ENCODE results near the gene ASCC3.

ASCC3 gene

GRCh38 chr6:100730001-100730980 lies 150.8 kb downstream of the ASCC3 start:
- DNase-seq (ENCODE audit: low read depth) = no peak

GRCh38 chr6:100726666-100727065 lies 154.5 kb downstream of the ASCC3 start:
- no peak for DNase-seq (ENCODE audit: low read depth)

GRCh38 chr6:100724696-100725095 lies 156.4 kb downstream of the ASCC3 start:
- DNase-seq (ENCODE audit: low read depth) = no peak

DNA sequence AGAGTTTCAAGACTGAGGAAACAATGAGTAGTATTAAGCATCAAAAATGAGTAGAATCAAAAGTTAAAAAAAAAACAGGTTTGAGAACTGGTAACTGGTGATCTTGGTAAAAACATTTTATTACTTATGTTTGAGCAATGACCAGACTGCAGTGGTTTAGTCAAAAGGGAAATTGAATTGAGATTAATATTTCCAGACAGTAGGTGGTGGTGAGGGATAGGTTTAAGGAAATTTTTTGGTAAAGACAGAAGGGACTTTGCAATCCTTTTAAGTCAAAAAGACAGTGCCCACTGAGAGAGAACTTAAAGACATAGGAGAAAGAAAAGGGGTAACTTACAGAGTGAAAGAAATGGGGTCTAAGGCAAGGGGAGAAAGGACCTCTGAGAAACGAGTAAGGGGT lies 156.9 kb downstream of the ASCC3 start:
- DNase-seq (ENCODE audit: low read depth) = no peak

- DNase-seq (ENCODE audit: low read depth) = no peak
Observed at GRCh38 chr6:100721256-100721655, 159.9 kb downstream of the ASCC3 start.

GRCh38 chr6:100719883-100720682 lies 161.0 kb downstream of the ASCC3 start:
- DNase-seq (ENCODE audit: low read depth) = no peak

GRCh38 chr6:100712997-100713396 lies 168.1 kb downstream of the ASCC3 start:
- no peak for DNase-seq (ENCODE audit: low read depth)

DNA sequence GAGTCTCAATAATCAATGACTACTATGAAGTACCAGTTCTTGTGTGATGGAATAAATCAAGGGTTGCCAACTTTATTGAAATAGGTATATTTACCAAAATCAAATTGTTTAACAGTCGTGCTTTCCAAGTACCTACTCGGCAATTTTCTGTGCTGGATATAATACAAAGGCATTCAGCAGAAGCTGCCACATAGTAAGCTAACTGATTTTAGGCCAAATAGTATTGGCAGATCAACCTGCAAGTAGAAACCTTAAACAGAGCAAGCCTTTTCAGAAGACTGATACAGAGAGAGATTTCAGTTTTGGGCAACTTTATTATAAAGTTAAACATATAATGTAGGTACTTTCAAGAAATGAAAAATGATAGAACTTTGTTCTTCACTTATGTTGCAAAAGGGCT lies 174.6 kb downstream of the ASCC3 start:
- no peak for DNase-seq (ENCODE audit: low read depth)

- DNase-seq (ENCODE audit: low read depth) = no peak
Observed at GRCh38 chr6:100704961-100705360, 176.2 kb downstream of the ASCC3 start.

GRCh38 chr6:100701728-100702127 lies 179.4 kb downstream of the ASCC3 start:
- no peak for DNase-seq (ENCODE audit: low read depth)

- no peak for DNase-seq (ENCODE audit: low read depth)
Observed at GRCh38 chr6:100700009-100700408, 181.1 kb downstream of the ASCC3 start.

DNA sequence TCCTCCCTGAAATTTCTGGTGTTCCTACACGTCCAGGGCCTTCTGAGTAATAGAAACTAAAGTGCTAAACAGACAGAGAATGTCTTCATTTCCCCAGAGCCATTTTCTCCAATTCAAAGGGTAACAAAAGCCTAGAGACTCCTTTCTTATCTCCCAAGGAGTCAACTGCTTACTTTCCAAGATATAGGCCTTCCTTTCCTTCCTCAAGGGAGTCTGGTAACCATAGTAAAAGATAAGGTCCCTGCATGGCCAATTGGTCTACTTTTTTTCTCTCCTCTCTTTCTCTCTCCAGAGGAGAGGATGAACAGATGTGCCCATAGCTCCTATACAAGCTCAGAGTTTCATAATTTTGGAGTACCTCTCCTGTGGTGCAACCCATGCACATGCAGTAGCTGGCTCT lies 185.7 kb downstream of the ASCC3 start:
- no peak for DNase-seq (ENCODE audit: low read depth)

GRCh38 chr6:100693249-100693927 lies 187.7 kb downstream of the ASCC3 start:
- DNase-seq (ENCODE audit: low read depth) = no peak

DNA sequence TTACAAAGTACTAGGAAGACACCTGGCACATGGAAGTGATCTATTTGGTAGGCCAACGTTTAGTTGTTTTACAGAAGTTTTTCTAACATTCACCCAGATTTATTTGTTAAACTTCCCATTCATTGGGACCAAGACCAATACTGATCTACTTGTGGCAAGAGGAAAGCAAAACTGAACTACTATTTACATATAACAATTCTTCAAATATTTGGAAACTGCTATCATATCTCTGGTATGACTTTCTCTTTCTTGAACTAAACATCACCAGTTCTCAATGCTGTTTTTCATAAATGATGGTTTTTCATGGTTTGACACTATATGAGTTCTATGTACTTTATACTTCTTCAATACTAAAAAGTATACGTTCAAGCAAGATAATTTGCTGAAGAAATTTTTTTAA lies 189.2 kb downstream of the ASCC3 start:
- no peak for DNase-seq (ENCODE audit: low read depth)

DNA sequence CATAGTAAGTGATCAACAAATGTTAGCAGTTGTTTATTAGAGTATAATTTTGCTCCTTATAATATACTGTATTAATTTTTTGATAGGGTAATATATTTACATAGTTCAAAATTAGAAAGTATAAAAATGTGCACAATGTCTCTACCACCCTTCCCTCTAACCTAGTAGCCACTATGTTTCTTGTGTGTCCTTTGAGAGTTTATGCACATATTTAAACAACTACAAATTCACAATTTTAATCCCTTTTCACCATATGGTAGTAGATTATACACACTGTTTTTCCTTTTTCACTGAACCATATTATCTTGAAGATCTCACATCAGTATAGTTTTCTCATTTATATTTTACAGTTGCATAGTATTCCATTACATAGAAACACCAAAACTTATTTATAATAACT lies 194.9 kb downstream of the ASCC3 start:
- DNase-seq (ENCODE audit: low read depth) = no peak

GRCh38 chr6:100685747-100686146 lies 195.4 kb downstream of the ASCC3 start:
- no peak for DNase-seq (ENCODE audit: low read depth)

- no peak for DNase-seq (ENCODE audit: low read depth)
Observed at GRCh38 chr6:100680163-100680562, 201.0 kb downstream of the ASCC3 start.

GRCh38 chr6:100678027-100678426 lies 203.1 kb downstream of the ASCC3 start:
- DNase-seq (ENCODE audit: low read depth) = no peak

GRCh38 chr6:100677240-100677639 lies 203.9 kb downstream of the ASCC3 start:
- no peak for DNase-seq (ENCODE audit: low read depth)

DNA sequence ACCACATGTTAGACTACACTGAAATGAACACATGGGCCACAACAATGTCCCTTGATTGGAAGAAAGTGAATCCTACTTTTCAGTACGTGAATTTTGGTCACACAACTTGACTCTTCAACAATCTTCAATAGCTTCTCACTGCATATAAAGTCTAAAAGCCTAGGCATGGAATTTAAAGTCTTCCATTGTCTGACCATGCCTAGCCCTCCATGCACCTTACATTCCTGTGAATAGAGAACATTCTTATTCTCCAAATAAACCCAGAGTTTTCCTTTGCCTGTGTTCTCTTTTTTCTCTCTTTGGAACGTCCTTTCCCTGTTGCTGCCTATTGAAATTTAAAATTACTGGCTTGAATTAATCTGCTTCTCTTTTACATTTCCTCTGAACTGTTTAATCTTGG lies 207.5 kb downstream of the ASCC3 start:
- DNase-seq (ENCODE audit: low read depth) = no peak

- DNase-seq (ENCODE audit: low read depth) = no peak
Observed at GRCh38 chr6:100671740-100672139, 209.4 kb downstream of the ASCC3 start.

DNA sequence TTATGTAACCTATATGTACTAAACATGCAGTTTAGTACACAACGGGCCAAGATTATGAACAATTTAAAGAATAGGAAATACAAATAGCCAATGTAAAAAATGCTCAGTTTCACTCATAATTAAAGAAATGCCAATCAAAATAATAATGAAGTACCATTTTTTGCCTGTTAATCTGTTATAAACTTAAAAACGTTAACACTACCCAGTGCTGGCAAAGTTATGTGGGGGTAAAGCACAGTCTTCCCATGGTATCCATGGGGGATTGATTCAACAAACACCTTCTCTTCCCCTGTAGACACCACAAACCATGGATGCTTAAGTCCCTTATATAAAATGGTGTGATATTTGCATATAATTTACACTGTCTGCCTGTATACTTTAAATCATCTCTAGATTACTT lies 211.1 kb downstream of the ASCC3 start:
- no peak for DNase-seq (ENCODE audit: low read depth)

GRCh38 chr6:100665041-100665380 lies 216.1 kb downstream of the ASCC3 start:
- DNase-seq (ENCODE audit: low read depth) = no peak

All from stimulated activated CD8-positive, alpha-beta memory T cell treated with anti-CD3 and anti-CD28 coated beads, Interleukin-12 subunit alpha, Interleukin-12 subunit beta, amount 100 ng/mL, for 4 hours (primary cell).